ENCODE data around the gene CALHM2.

GRCh38 chr10:103396789-103397087 is 55.4 kb downstream of the CALHM2 start:
- TF ChIP-seq ZNF274 (IDR thresholded peaks at IDR 0.05; ENCODE audit: low read depth, low read length) (no peak), YY1 (IDR thresholded peaks at IDR 0.05; ENCODE audit: insufficient read depth, insufficient read length) (no peak)

Measured in NT2/D1 (cell line).